Kidney epithelial cell (primary cell): ENCODE data around the gene HAND2. TPM values are rescaled to one million over a fixed set of nuclear protein-coding genes. Genes with fewer than 3 reads are reported as not detected.
A peak's percentile ranks its signal among the peaks of the same experiment; 100 is the strongest.

Source experiments
- DNase-seq: peaks from one replicate; pipeline ENCODE4 v3.0.0-alpha.2; 2010; ENCODE audit warnings: low read depth
- H3K27me3 ChIP-seq: 2 replicates; pipeline ENCODE4 v1.6.0; 2011; ENCODE audit warnings: low read length; ENCODE audit not compliant: control insufficient read depth, insufficient read depth
- H3K36me3 ChIP-seq: 2 replicates; pipeline ENCODE4 v1.5.1; 2011; ENCODE audit warnings: low read length; ENCODE audit not compliant: control insufficient read depth, insufficient read depth
- H3K4me3 ChIP-seq: 2 replicates; pipeline ENCODE4 v1.5.1; 2011; ENCODE audit warnings: low read depth, mild to moderate bottlenecking, control low read depth, low read length
- CTCF ChIP-seq: IDR thresholded peaks from 2 replicates; pipeline ENCODE4 v1.5.1; 2011; ENCODE audit warnings: mild to moderate bottlenecking, moderate library complexity, low read length, control low read depth, inconsistent platforms; ENCODE audit not compliant: insufficient read depth, poor library complexity, severe bottlenecking
- total RNA-seq: library from RNA; depleted of rRNA; stranded (reverse); fragments of >200 nt; gene quantifications from 2 replicates; pipeline ENCODE4 v1.2.3, GENCODE V29; 2015

Gene HAND2
- total RNA-seq, 1 donor from 2014 or later: not detected

GRCh38 chr4:173514641-173515217 lies 15.3 kb downstream of the HAND2 start:
- H3K36me3 ChIP-seq: no peaks in the 10 kb centered on the region
- H3K27me3 ChIP-seq: peaks cover 90% of the 10 kb centered on the region
- no peak overlapping the region for H3K4me3 ChIP-seq
- TF ChIP-seq CTCF: no peak
- no peak for DNase-seq

GRCh38 chr4:173513651-173514050 lies 16.4 kb downstream of the HAND2 start:
- H3K27me3 ChIP-seq: peaks cover 90% of the 10 kb centered on the region
- DNase-seq: no peak
- H3K4me3 ChIP-seq: no peak overlapping the region
- no peak for TF ChIP-seq CTCF
- no peaks in the 10 kb centered on the region for H3K36me3 ChIP-seq

GRCh38 chr4:173511787-173512361 lies 18.2 kb downstream of the HAND2 start:
- peaks cover 90% of the 10 kb centered on the region for H3K27me3 ChIP-seq
- DNase-seq: no peak
- TF ChIP-seq CTCF: no peak
- no peaks in the 10 kb centered on the region for H3K36me3 ChIP-seq
- no peak overlapping the region for H3K4me3 ChIP-seq

- no peak for TF ChIP-seq CTCF
- Histone ChIP-seq H3K36me3 (no peaks in the 10 kb centered on the region), H3K27me3 (peaks cover 91% of the 10 kb centered on the region), H3K4me3 (peak overlapping the region; percentile 46)
- DNase-seq: no peak
These were observed 20.7 kb downstream of the HAND2 start for GRCh38 chr4:173509036-173510001.

- DNase-seq: no peak
- Histone ChIP-seq H3K27me3 (peaks cover 93% of the 10 kb centered on the region), H3K36me3 (no peaks in the 10 kb centered on the region), H3K4me3 (no peak overlapping the region)
- no peak for TF ChIP-seq CTCF
These were observed 21.5 kb downstream of the HAND2 start for GRCh38 chr4:173508386-173509035.
